Right ventricle myocardium superior (tissue), 1 donor: ENCODE data around the gene C2orf76. TPM values are rescaled to one million over a fixed set of nuclear protein-coding genes. Genes with fewer than 3 reads are reported as not detected.
"Not testable (repeated sequence)": the region's sequence is repeated elsewhere in the genome, so short reads cannot be mapped to it uniquely, and the experiment has no call there.

Experiments used
- ATAC-seq: fragments of 200-7000 bp; cut with Tn5 transposase; one replicate; pipeline ENCODE4 v1.9.1; 2020; ENCODE audit warnings: mild to moderate bottlenecking; ENCODE audit not compliant: poor library complexity
- DNase-seq: peaks from one replicate; pipeline ENCODE4 v3.0.0-alpha.2; 2020
- intact Hi-C: fragments of 100-400 bp; cut with DNase I; formaldehyde crosslinking; loops from one replicate; pipeline ENCODE4 v1.11.2; 2022
- long read RNA-seq: library from polyadenylated mRNA; unstranded; transcript quantifications from one replicate; pipeline ENCODE4 v2.0.0, GENCODE V29; 2021
- total RNA-seq: library from RNA; stranded (reverse); fragmentation: NEBNext Ultra II Directional; extraction: Animal tissue kit (Norgen Biotek cat#: 25700); gene quantifications from one replicate; pipeline ENCODE4 v1.2.1, GENCODE V29; 2021
- donor health status: DM: no; HTN: yes; CAD: no; lungs with severe emphysema.

C2orf76 gene
- 7.9 TPM for total RNA-seq
- long read RNA-seq, partial matches to known transcripts = 0 of 1 reads
- long read RNA-seq, other reads (novel, unspliced or antisense) = 1 of 1 reads

- DNase-seq = peak; percentile 96
- intact Hi-C loops = no loop called here
These were observed at the start of gene C2orf76, which contains the start of gene DBI for GRCh38 chr2:119366649-119367471. TSS of gene C2orf76 (minus strand) at chr2:119366834. CDS start at chr2:119339959, 26,875 bp downstream. TSS of gene DBI (plus strand) at chr2:119366977. CDS start at chr2:119367052, 75 bp downstream.

DNA sequence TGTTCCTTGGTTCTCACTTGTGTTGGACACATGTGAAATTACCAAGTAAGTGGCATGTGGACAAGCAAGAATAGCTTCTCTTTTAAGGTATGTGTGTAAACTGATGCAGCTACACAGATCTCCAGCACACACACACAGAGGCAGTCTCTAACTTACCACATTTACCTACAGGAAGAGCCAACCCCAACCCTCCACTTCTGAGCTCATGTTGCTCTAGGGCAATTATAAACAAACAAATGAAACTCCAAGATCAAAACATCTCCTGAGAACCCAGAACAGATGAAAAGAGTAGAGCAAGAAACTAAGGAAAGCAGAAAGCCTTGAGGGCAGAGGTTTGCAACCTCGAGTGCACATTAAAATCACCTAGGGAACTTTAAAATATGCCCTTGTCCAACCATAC lies 49.0 kb upstream of the C2orf76 start:
- no peak for ATAC-seq
- intact Hi-C loops = no loop called here
- DNase-seq = no peak

More at GRCh38 chr2:119366649-119367471, at the start of gene C2orf76, which contains the start of gene DBI:
- ATAC-seq = peak; percentile 96

DNA sequence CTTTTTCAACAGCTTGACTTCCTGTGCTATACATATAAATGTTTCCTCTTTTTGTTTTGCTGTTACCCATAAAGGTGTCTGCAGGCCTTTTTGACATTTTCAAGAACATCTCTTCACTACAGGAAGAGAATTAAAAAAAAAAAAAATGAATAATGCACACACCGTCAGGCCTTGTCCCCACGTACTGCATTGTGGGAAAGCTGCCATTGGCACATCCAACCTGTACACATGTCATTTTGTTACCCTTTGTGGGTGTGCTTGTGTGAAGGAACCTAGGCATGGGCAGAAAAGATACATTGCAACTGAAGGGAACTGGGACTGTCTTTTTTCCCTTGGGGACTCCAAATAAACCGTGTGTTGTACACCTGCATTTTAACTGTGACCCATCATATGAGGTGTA lies 48.3 kb upstream of the C2orf76 start:
- intact Hi-C loops = no loop called here
- DNase-seq = no peak
- ATAC-seq = no peak

DNA sequence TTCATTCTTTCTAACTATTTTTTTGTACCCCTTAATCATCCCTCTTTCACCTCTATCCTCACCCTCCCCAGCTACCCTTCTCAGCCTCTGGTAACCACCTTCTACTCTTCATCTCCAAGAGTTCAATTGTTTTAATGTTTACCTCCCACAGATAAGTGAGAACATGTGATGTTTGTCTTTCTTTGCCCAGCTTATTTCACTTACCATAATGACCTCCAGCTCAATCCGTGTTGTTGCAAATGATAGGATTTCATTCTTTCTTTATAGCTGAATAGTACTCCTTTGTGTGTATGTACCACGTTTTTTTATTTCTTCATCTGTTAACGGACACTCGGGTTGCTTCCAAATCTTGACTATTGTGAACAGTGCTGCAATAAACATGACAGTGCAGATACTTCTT lies 42.9 kb upstream of the C2orf76 start:
- intact Hi-C loops = loop anchor here (2.0 kb wide), 1 partner anchor 65 kb away; no protein-coding TSS in a partner anchor
- no peak for DNase-seq
- no peak for ATAC-seq

GRCh38 chr2:119408221-119408619 lies 41.6 kb upstream of the C2orf76 start:
- DNase-seq (no peak), ATAC-seq (peak; percentile 54)
- intact Hi-C loops = loop anchor here (2.0 kb wide), 1 partner anchor 67 kb away; no protein-coding TSS in a partner anchor

DNA sequence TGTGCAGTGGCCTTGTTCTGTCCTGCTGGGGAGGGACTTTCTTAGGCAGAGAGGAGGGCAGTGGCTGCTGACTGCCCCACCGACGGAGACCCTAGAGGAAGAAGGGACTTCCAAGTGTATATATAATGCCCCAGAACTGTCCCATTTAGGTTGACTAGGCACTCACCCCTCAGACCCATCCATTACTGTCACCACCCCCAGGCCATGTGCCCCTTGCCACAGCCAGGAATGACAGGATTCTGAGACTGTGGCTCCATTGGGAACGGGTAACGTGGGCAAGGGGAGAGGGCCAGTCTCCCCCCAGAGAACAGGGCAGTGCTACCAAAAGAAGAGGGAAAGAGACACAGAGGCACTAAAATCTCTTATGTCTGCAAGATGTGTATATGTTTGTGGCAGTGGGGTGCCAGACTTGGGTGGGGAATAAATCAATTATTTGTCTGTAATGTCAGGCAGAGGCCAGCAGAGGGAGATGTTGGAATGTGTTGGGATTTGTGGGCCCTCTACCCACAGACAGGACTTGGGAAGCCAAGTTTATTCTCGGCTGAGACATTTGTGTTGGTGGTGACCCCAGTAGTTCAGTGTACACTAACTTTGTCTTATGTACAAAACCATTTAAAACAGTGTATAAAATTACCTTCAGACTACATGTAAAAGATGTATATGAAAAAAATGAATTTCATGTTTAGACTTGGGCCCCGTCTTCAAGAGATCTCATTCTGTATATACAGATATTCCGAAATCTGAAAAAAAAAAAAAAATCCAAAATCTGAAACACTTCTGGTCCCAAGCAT lies 41.0 kb upstream of the C2orf76 start:
- intact Hi-C loops = loop anchor here (2.0 kb wide), 1 partner anchor 67 kb away; no protein-coding TSS in a partner anchor
- ATAC-seq (peak; percentile 76), DNase-seq (no peak)

DNA sequence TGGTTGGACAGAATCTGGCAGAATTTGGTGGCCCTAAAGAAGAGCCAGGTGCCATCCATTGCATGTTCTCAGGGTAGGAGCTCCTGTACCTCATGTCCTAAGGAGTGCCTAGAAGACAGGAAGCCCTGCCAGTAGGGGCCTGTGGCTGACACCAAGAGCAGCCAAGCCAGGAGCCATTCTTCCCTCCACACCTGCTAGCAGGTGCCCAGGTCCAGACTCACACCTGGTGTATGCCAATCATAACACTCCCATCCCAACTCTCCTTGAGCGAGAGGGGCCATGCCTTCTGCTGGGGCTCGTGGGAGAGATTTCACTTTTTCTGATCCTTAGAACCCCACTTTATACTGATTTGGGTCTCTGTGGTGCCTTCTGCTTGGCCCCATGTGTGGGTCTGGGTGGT lies 38.5 kb upstream of the C2orf76 start:
- ATAC-seq = no peak
- DNase-seq = no peak
- intact Hi-C loops = no loop called here

DNA sequence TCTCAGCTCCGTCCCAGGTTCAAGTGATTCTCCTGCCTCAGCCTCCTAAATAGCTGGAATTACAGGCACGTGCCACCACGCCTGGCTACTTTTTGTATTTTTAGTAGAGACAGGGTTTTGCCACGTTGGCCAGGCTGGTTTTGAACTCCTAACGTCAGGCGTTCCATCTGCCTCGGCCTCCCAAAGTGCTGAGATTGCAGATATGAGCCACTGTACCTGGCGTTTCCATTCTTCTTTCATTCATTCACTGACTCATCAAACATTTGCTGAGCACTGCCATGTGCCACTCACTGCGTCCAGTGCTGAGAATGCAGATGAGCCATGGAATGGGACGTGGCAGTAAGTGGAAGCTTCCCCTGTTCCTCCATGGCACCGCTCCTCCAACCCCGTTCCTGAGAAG lies 37.0 kb upstream of the C2orf76 start:
- DNase-seq, intact Hi-C loops, ATAC-seq: not testable (repeated sequence)

DNA sequence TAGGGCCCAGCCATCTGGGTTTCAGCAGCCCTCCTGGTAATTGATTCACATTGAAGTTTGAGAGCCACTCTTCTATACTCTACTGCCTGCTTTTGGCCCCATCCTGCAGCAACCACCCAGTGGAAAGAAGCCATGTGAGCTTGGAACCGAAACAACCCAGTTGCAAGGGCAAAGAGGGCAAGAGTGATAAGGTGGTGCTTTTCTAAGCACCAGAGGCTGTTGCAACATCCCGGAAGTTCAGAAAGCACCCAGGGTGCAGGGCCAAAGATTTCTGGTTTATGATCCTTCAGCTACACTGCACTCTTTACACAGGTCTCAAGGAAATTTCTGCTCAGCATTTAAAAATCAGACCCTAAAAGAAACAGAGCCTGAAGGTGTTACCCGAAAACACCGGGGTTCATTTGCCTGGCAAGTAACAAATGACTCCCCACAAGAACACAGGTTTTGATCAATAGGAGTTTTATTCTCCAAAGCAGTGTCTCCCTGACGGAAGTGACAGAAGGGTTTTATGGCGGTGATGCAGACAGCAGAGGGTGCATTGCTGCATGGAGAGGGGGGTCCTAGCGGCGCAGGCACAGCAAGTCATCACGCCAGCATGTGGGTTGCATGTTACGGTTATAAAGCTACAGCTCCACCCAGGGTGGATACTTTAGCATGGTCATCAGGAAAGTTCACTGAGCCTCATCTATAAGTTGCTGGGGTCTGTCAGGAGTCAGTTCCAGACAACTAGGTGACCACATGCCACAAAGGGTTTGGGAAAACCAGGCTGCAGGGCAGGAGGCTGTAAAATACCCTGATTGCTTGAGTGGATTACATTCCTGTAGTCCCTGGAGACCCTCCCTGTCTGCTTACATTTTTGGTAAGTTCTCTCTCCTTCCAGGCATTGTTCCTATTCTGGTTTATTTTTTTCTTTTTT lies 36.3 kb upstream of the C2orf76 start:
- DNase-seq (no peak), ATAC-seq (peak; percentile 94)
- intact Hi-C loops = no loop called here

GRCh38 chr2:119402106-119402505 lies 35.5 kb upstream of the C2orf76 start:
- DNase-seq (no peak), ATAC-seq (no peak)
- intact Hi-C loops = no loop called here

- no peak for ATAC-seq
- intact Hi-C loops = no loop called here
These were observed 30.6 kb upstream of the C2orf76 start for GRCh38 chr2:119397196-119397595.

DNA sequence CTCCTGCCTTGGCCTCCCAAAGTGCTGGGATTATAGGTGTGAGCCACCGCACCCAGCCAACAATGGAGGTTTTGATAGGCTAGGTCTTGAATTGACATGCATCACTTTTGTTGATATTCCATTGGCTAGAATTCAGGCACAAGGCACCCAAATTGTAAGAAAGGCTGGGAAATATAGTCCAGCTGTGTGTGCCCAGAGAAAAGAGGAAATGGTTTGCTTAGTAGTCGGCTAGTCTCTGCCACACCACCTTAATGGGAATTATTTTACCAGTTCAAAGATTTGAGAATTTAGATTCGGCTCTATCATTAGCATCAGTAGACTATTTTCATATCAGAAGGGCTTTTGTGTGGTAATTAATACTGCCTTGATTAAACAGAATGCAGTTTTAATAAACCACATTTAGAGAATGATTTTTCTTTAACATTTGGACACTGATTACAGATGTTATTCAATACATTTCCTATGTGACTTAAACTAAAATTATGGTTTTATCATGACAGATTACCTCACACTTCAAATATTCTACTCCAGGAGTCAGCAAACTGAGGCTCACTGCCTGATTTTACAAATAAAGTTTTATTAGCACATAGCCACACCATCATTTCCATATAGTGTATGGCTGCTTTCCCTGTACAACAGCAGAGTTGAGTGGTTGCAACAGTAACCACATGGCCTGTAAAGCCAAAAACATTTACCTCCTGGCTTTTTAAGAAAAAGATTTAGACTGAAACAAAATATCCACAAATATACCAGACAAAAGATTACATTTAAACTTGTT lies 27.5 kb upstream of the C2orf76 start:
- intact Hi-C loops = no loop called here
- ATAC-seq (no peak), DNase-seq (no peak)

More at GRCh38 chr2:119397196-119397595, 30.6 kb upstream of the C2orf76 start:
- no peak for DNase-seq

DNA sequence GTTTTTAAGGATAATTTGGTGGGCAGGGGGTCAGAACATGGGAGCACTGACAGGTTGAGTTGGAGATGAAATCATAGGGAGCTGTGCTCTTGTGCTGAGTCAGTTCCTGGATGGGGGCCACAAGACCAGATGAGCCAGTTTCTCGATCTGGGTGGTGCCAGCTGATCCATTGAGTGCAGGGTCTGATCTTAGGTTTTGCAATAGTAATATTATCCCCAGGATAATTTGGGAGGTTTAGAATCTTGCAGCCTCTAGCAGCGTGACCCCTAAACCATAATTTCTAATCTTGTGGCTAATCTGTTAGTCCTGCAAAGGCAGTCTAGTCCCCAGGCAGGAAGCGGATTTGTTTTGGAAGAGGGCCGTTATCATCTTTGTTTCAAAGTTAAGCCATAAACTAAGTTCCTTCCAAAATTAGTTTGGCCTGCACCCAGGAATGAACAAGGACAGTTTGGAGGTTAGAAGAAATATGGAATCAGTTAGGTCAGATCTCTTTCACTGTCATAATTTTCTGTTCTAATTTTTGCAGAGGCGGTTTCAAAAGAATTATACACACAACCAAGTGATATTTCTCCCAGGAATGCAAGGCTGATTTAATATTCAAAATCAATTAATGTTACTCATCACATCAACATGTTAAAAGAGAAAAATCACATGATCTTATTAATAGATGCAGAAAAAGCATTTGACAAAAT lies 23.1 kb upstream of the C2orf76 start:
- ATAC-seq (peak; percentile 65), DNase-seq (peak; percentile 70)
- intact Hi-C loops = no loop called here

DNA sequence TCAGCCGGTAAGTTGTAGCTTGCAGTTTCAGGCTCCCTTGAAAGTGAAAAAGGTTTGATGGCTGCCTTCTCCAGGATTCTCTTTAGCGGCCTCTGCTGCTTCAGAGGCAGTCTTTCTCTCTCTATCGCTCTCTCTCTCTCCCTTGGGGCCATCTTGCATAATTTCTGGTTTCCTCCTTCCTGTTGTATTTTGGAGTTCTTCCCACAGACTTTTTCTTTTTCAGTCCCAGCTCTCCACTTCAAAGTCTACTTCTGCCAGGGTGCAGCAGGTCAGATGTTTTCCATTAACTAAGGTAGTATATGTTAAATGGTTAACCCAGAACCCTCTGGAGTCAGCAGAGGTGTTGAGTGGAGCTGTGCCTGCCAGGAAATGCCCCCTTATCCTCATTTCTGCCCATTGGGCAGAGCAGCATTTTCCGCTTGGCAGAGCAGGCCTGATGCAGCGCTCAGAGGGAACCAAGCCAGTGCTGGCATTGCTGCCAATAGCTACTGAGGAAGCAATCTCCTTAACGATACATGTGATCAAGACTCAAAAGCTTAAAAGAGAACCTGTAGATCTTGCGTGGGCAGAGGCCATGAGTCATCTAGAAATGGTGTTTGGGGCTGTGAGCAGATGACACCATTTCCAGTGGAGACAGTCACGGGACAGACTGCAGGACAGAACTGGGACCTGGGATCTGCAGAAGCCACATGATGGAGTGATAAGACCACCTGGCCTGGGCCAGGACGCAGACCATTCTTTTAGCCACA lies 20.9 kb upstream of the C2orf76 start:
- DNase-seq (peak; percentile 81), ATAC-seq (peak; percentile 78)
- intact Hi-C loops = no loop called here

GRCh38 chr2:119385466-119385865 lies 18.8 kb upstream of the C2orf76 start:
- DNase-seq = no peak
- no peak for ATAC-seq
- intact Hi-C loops = no loop called here

DNA sequence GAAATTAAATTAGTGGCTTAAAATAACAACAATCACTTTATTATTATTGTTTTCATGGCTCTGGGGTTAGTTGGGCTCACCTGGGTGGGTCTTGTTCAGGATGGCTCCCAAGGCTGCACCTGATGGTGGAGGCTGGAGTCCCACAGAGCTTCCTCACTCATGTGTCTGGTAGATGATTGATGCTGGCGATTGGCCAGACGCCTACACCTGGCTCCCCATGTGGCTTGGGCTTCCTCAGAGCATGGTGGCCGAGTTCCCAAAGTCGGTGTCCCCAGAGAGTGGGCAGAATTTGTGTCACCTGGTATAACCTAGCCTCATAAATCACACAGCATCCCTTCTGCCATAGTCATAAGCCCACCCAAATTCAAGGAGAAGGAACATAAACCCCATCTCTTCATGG lies 18.3 kb upstream of the C2orf76 start:
- no peak for ATAC-seq
- no peak for DNase-seq
- intact Hi-C loops = no loop called here
